ENCODE results near the gene CCDC136. TPM values are rescaled to one million over a fixed set of nuclear protein-coding genes. Genes with fewer than 3 reads are reported as not detected.

The CCDC136 gene
- total RNA-seq, 1 donor from 2014 or later: 0.40 TPM

DNA sequence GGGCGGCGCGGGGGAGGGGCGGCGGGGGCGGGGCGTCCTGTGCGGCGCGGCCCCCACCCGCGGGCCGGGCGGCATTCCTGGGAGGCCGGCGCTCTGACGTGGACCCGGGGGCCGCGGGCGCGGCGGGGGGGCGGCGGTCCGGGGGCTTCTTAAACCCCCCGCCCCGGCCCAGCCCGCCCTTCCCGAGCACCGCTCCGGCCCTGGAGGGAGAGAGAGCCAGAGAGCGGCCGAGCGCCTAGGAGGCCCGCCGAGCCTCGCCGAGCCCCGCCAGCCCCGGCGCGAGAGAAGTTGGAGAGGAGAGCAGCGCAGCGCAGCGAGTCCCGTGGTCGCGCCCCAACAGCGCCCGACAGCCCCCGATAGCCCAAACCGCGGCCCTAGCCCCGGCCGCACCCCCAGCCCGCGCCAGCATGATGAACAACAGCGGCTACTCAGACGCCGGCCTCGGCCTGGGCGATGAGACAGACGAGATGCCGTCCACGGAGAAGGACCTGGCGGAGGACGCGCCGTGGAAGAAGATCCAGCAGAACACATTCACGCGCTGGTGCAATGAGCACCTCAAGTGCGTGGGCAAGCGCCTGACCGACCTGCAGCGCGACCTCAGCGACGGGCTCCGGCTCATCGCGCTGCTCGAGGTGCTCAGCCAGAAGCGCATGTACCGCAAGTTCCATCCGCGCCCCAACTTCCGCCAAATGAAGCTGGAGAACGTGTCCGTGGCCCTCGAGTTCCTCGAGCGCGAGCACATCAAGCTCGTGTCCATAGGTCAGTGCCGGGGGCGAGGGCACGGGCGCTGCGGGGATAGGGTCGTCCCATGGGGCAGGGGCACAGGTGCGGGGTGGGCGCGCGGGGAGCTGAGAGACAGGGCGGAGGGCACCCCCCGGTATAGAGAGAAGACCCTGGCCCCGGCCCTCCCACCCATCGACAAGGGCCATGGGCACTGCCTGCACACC is 38.7 kb downstream of the CCDC136 start, which contains the start of gene FLNC:
Gene FLNC, plus strand, starts transcription at position 176 of the 947 bp plus-strand sequence. Its CDS starts 232 bp downstream, at position 408.
- ATAC-seq (peak; percentile 72), DNase-seq (ENCODE audit: low spot score) (no peak)

- ATAC-seq: peak; percentile 6
- no peak for DNase-seq (ENCODE audit: low spot score)
Measured at GRCh38 chr7:128831178-128831993, 39.6 kb downstream of the CCDC136 start.

GRCh38 chr7:128831994-128832879 is 40.5 kb downstream of the CCDC136 start:
- DNase-seq (ENCODE audit: low spot score) (no peak), ATAC-seq (no peak)

DNA sequence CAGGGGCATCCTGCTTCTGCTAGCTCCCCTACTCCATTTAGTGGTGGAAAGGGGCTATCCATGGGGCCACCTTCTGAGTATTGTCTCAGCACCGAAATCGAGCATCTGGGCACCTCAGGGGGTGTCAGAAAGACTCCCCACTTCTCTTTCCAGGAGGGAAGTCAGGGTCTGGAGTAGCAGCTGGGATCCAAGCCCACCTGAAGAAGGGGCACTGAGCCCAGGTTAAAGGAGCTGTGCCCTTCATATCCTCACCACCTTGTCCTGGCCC is 41.0 kb downstream of the CCDC136 start:
- DNase-seq (ENCODE audit: low spot score) (no peak), ATAC-seq (no peak)

DNA sequence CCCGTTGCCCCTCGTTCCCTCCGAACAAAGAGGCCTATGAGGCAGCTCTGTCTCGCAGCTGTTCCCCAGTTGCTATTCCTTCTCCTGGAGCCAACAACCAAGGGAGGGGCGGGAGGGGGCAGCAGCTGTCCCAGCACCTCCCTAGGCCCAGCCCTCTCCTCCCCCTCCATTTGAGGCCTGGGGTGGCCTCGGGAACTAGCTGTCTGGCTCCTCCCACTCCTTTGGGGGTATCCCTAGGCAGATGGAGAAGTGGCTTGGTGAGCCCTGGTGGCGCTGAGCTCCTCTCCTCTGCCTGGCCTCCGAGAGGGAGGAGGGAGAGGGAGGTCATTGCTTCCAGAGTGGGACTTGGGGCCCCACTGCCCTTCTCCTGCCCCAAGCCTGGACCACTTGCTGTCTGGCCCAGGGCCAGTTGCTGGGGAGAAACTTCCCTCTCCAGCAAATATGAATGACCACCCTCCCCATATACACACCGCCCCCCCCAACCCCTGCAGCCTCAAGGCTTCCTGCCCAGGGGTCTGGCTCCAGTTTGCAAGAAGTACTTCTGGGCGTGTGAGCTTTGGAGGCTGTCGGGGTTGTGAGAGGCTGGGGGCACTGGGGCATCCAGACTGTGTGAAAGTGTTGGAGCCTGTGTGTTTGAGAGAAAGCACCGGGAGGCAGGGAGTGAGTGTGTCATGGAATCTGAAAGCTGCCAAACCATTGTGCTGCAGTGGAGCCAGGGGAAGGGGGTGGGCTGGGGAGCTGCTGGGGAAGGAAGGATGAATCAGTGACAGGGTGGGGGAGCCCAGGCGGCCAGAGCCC is 41.6 kb downstream of the CCDC136 start:
- DNase-seq (ENCODE audit: low spot score) (no peak), ATAC-seq (no peak)

DNA sequence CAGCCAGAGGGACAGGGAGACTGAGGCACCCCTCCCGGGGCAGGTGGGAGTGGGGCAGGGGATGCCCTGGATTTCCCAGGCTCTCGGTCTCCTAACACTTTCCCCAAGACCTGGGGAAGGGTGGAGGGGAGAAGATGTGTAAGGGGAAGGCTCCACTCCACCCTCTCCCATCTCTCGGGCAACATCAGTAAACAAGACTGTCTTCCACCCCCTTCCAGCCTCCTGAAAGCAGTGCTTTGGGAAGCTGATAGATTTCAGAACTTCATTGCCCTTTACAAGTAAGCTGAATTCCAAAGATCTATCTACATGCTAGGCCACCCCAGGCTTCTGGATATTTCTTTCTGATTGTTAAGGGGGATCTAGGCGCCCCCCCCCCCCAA is 42.2 kb downstream of the CCDC136 start:
- no peak for ATAC-seq
- DNase-seq (ENCODE audit: low spot score): no peak

DNA sequence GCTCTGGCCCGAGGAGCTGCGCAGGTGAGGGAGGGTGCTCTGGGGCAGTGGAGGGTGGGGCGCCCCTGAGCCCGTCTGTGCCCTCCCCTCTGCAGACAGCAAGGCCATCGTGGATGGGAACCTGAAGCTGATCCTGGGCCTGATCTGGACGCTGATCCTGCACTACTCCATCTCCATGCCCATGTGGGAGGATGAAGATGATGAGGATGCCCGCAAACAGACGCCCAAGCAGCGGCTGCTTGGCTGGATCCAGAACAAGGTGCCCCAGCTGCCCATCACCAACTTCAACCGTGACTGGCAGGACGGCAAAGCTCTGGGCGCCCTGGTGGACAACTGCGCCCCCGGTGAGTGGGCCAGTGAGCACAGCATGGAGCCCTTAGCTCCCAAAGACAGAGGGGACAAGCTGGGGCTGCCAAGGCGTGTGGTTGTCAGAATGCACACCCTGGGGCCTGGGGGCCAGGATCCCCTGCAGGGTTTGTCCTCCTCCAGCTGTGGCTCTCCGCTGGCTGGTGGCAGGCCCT is 43.5 kb downstream of the CCDC136 start:
- DNase-seq (ENCODE audit: low spot score) (no peak), ATAC-seq (no peak)

- DNase-seq (ENCODE audit: low spot score) (no peak), ATAC-seq (no peak)
Measured at GRCh38 chr7:128835790-128836641, 44.2 kb downstream of the CCDC136 start.

DNA sequence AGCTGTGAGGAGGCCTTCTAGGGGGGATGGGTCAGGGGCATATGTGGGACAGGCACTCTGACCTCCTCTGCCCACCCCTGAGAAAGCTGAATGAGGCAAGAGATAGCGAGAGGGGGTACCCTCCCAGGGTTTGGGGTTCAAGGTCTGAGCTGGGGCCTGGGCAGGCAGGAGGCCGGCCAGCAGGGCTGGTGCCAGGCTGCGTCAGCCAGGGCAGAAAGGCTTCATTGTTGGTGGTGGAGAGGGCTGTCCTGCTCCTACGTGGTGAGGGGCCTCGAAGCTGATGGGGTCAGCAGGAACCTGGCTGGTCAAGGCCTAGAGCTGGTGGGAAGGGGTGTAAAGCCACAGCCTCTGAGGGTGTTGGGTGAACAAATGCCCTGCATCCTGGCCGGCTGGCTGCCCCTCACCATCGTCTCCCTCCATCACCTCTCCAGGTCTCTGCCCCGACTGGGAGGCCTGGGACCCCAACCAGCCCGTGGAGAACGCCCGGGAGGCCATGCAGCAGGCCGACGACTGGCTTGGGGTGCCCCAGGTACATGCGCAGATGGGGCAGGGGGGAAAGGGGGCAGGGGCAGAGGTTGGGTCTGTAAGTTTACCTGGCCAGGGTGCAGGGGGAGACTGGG is 45.1 kb downstream of the CCDC136 start:
- DNase-seq (ENCODE audit: low spot score): no peak

DNA sequence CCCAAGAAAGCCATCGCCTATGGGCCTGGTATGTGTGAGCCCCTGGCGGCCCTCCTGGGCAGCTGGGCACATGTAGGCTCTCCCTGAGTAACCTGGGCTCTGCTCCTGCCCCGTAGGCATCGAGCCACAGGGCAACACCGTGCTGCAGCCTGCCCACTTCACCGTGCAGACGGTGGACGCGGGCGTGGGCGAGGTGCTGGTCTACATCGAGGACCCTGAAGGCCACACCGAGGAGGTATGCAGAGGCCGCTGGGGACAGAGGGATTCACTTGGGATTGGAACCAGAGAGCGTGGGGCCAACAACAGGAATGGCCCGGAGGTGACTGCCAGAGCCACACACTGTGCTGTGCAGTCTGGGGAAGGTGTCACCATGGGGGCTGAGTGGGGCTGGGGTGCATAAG is 45.8 kb downstream of the CCDC136 start:
- DNase-seq (ENCODE audit: low spot score): no peak
- ATAC-seq: no peak

More for the DNA sequence above, 45.1 kb downstream of the CCDC136 start:
- no peak for ATAC-seq

DNA sequence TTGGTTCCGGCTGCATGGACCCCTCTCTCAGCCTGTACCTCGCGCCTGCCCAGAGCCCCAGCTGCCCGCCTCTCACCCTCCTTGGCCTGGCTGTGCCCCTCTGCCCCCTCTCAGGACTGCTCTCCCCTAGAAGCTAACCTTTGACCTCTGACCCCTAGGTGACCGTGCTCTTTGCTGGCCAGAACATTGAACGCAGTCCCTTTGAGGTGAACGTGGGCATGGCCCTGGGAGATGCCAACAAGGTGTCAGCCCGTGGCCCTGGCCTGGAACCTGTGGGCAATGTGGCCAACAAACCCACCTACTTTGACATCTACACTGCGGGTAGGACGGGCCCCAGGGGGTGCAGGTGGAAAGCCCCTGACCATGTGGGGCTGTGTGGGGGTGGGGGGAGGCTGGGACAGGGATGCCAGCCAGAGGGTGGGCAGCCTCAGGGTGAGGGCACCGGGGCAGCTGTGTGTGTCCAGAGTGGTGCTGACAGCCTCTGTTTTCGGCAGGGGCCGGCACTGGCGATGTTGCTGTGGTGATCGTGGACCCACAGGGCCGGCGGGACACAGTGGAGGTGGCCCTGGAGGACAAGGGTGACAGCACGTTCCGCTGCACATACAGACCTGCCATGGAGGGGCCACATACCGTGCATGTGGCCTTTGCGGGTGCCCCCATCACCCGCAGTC is 46.5 kb downstream of the CCDC136 start:
- DNase-seq (ENCODE audit: low spot score): no peak
- ATAC-seq: no peak

DNA sequence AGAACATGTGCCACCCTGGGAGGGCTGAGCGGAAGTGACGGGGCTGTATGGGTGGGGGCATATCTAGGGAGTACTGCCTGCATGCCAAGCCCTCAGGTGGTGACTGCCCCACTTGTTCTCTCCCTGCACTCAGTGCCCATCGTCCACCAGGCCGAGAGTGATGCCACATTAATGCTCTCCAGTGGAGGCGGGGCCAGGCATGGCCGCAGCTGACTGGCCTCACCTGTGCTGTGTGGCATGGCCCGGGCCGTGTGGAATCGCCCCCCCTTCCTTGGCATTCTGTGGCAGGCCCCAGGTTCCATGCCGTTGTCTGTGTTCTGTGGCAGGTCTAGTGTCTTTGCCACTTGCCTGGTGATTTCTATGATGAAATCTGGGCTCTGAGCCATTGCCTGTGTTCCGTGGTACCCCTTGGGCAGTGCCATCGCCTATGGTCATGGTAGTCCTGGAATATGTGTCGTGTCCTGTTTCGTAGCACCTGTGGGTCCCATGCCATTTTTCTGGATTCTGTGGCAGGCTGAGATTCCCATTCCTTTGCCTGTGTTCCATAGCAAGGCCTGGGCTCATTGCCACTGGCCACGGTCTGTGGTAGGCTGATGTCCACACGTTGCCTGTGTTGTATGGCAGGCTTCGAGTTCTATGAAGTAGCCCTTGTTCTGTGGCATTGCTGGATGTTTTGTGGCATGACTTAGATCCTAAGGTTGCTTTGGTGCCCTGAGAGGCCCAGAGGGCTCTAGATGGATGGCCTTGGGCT is 47.4 kb downstream of the CCDC136 start:
- DNase-seq (ENCODE audit: low spot score): no peak
- ATAC-seq: no peak

DNA sequence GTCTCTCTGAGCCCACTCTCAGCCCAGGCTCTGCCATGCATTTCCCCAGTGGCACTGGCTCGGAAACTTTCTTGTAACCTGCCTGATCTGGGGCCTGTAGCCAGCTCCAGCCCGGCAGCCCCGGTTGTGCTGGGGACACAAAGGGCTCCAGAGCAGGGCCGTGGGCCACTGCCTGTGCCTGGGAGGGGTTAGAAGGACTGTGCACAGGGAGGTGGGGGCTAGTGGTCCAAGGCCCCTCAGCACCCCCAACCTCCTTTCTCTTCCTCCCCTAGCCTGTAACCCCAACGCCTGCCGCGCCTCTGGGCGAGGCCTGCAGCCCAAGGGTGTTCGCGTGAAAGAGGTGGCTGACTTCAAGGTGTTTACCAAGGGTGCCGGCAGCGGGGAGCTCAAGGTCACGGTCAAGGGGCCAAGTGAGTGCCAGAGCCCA is 48.0 kb downstream of the CCDC136 start:
- DNase-seq (ENCODE audit: low spot score) (no peak), ATAC-seq (no peak)

GRCh38 chr7:128840326-128841170 is 48.8 kb downstream of the CCDC136 start:
- DNase-seq (ENCODE audit: low spot score): no peak

GRCh38 chr7:128841171-128841690 is 49.5 kb downstream of the CCDC136 start:
- ATAC-seq (no peak), DNase-seq (ENCODE audit: low spot score) (no peak)

More at GRCh38 chr7:128840326-128841170, 48.8 kb downstream of the CCDC136 start:
- ATAC-seq: no peak

Measured in left lobe of liver (tissue), 2 donors.